ENCODE results near the gene PKHD1.

PKHD1 gene

GRCh38 chr6:51616243-51616642, 471.2 kb downstream of the PKHD1 start:
- no peak for DNase-seq (ENCODE audit: low spot score)

- DNase-seq (ENCODE audit: low spot score), result no peak
Observed at GRCh38 chr6:51614725-51615124, 472.7 kb downstream of the PKHD1 start.

GRCh38 chr6:51613558-51613957, 473.9 kb downstream of the PKHD1 start:
- DNase-seq (ENCODE audit: low spot score), result no peak

- no peak for DNase-seq (ENCODE audit: low spot score)
Observed at GRCh38 chr6:51608932-51609331, 478.5 kb downstream of the PKHD1 start.

- no peak for DNase-seq (ENCODE audit: low spot score)
Observed at GRCh38 chr6:51608383-51608782, 479.0 kb downstream of the PKHD1 start.

- no peak for DNase-seq (ENCODE audit: low spot score)
Observed at GRCh38 chr6:51600514-51600913, 486.9 kb downstream of the PKHD1 start.

- no peak for DNase-seq (ENCODE audit: low spot score)
Observed at GRCh38 chr6:51598171-51598570, 489.2 kb downstream of the PKHD1 start.

GRCh38 chr6:51594981-51595380, 492.4 kb downstream of the PKHD1 start:
- no peak for DNase-seq (ENCODE audit: low spot score)

GRCh38 chr6:51585264-51585663, 502.1 kb downstream of the PKHD1 start:
- no peak for DNase-seq (ENCODE audit: low spot score)

GRCh38 chr6:51584163-51584562, 503.2 kb downstream of the PKHD1 start:
- DNase-seq (ENCODE audit: low spot score), result no peak

- no peak for DNase-seq (ENCODE audit: low spot score)
Observed at GRCh38 chr6:51578994-51579393, 508.4 kb downstream of the PKHD1 start.

GRCh38 chr6:51578362-51578761, 509.1 kb downstream of the PKHD1 start:
- no peak for DNase-seq (ENCODE audit: low spot score)

GRCh38 chr6:51574040-51574439, 513.4 kb downstream of the PKHD1 start:
- DNase-seq (ENCODE audit: low spot score), result no peak

- no peak for DNase-seq (ENCODE audit: low spot score)
Observed at GRCh38 chr6:51571168-51571567, 516.2 kb downstream of the PKHD1 start.

- no peak for DNase-seq (ENCODE audit: low spot score)
Observed at GRCh38 chr6:51570168-51570921, 517.1 kb downstream of the PKHD1 start.

GRCh38 chr6:51569594-51569993, 517.8 kb downstream of the PKHD1 start:
- DNase-seq (ENCODE audit: low spot score), result no peak

- DNase-seq (ENCODE audit: low spot score), result no peak
Observed at GRCh38 chr6:51568771-51569170, 518.6 kb downstream of the PKHD1 start.

GRCh38 chr6:51565472-51565871, 521.9 kb downstream of the PKHD1 start:
- no peak for DNase-seq (ENCODE audit: low spot score)

Measured in pons (tissue), 1 donor.